Measurements from ENCODE around the gene CTNS. TPM values are rescaled to one million over a fixed set of nuclear protein-coding genes. Genes with fewer than 3 reads are reported as not detected.

Gene CTNS
- total RNA-seq, 1 donor from 2014 or later: 9.4 TPM

DNA sequence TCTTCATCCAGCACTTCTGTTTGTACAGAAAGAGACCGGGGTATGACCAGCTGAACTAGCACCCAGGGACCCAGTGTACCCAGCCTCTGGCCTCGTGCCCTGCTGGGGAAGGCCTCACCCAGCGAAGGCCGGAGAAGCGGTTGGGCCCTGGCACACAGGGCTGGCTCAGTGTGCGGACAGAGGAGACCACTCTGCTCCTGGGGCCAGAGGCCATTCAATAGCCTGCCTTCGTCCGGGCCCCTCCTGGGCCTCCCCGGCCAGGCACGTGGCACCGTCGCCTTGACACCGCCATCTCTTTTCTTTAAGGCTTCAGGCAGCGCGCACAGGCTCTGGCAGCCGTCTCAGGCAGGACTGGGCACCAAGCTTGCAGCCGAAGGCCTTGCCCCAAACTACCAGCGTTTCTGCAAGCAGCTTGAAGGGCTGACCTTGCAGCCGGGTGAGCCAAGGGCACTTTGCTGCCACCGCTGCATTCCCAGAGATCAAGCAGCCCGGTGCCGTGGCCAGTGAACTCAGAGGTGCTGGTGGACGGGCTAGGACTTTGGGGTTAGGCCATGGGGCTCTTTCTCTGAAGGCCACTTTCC, 23.8 kb downstream of the CTNS start:
- Histone ChIP-seq H3K36me3 (no peaks in the 10 kb centered on the region), H3F3A (ENCODE audit: low read depth) (no peaks in the 10 kb centered on the region), H3K27me3 (no peaks in the 10 kb centered on the region), H4K20me1 (ENCODE audit: low read depth) (no peaks in the 10 kb centered on the region), H3K9me3 (ENCODE audit: low read depth) (no peaks in the 10 kb centered on the region), H3K4me2 (no peak overlapping the region), H3K27ac (no peak overlapping the region), H2AFZ (replicated peaks) (no peak overlapping the region), H3K9ac (no peak overlapping the region), H3K4me3 (no peak overlapping the region), H3K79me2 (ENCODE audit: low read depth) (no peaks in the 10 kb centered on the region), H3K4me1 (no peaks in the 10 kb centered on the region)
- Mint-ChIP-seq H3K27me3 (ENCODE audit: insufficient read depth, low read depth) (peaks cover 6% of the 10 kb centered on the region), H3K36me3 (peaks cover 8% of the 10 kb centered on the region), H3K4me1 (peaks cover 12% of the 10 kb centered on the region), H3K4me3 (no peak overlapping the region), H3K9me3 (no peaks in the 10 kb centered on the region), H3K27ac (no peak overlapping the region)
- no peak for DNase-seq (ENCODE audit: low spot score)
- TF ChIP-seq, protein P1, sequence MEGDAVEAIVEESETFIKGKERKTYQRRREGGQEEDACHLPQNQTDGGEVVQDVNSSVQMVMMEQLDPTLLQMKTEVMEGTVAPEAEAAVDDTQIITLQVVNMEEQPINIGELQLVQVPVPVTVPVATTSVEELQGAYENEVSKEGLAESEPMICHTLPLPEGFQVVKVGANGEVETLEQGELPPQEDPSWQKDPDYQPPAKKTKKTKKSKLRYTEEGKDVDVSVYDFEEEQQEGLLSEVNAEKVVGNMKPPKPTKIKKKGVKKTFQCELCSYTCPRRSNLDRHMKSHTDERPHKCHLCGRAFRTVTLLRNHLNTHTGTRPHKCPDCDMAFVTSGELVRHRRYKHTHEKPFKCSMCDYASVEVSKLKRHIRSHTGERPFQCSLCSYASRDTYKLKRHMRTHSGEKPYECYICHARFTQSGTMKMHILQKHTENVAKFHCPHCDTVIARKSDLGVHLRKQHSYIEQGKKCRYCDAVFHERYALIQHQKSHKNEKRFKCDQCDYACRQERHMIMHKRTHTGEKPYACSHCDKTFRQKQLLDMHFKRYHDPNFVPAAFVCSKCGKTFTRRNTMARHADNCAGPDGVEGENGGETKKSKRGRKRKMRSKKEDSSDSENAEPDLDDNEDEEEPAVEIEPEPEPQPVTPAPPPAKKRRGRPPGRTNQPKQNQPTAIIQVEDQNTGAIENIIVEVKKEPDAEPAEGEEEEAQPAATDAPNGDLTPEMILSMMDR (IDR thresholded peaks at IDR 0.05): no peak
- TF ChIP-seq EZH2 (IDR thresholded peaks at IDR 0.05) (no peak), EZH2phosphoT487 (IDR thresholded peaks at IDR 0.05) (no peak)

DNA sequence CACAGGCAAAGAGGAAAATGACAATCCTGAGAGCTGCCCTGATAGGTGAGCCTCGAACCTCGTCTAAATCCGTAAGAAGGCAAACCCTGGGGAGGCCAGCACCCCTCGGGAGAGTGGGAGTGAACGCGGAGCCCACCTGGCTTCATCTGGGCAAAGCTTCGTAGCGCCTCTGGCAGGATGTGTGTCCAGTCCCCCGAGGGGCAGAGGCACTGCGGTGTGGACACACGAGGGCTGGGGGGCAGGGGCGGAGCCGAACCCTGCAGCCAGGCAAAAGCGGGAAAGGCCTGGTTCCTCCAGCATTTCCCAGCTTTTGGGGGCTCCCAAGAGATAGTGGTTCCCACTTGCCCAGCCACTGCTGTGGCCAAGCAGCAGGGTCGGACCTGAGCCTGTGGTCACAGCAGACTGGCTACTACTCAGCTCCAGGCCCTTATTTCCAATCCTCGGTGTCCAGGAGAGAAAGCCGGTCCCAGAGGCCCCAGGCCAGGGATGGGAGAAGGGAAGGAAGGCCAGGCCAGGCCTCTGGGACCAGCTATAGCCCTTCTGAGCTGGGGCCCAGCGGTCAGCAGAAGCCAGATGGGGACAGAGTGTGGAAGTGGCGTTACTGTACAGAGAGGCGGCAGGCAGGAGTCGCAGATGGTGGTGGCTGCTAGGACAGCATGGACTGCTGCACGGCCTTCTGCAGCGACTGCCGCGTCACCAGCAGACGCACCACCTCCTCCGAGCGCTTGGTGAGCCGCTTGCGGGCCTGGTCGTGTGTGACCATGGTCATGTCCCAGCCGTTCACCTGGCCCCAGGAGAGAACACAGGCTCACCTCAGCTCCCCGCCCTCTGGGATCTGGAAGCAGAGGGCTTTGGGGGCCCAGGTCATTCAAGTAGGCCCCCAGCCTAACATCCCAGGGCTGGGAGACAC, 26.8 kb downstream of the CTNS start:
- no peak for TF ChIP-seq EZH2phosphoT487 (IDR thresholded peaks at IDR 0.05)
- TF ChIP-seq, protein P1 (IDR thresholded peaks at IDR 0.05): no peak
- TF ChIP-seq EZH2 (IDR thresholded peaks at IDR 0.05): no peak
- H3K27me3 ChIP-seq: no peaks in the 10 kb centered on the region
- no peak overlapping the region for H3K4me3 ChIP-seq
- DNase-seq (ENCODE audit: low spot score): no peak
- Mint-ChIP-seq H3K27me3 (ENCODE audit: insufficient read depth, low read depth) (peaks cover 11% of the 10 kb centered on the region), H3K9me3 (no peaks in the 10 kb centered on the region), H3K4me1 (peaks cover 26% of the 10 kb centered on the region), H3K36me3 (peaks cover 8% of the 10 kb centered on the region), H3K4me3 (peak overlapping the region; percentile 27), H3K27ac (peak overlapping the region; percentile 94)
- peaks cover 6% of the 10 kb centered on the region for H4K20me1 ChIP-seq (ENCODE audit: low read depth)
- H3K4me1 ChIP-seq: no peaks in the 10 kb centered on the region
- H3K79me2 ChIP-seq (ENCODE audit: low read depth): peaks cover 18% of the 10 kb centered on the region
- no peaks in the 10 kb centered on the region for H3K9me3 ChIP-seq (ENCODE audit: low read depth)
- no peaks in the 10 kb centered on the region for H3K36me3 ChIP-seq
- H3K4me2 ChIP-seq: no peak overlapping the region
- no peak overlapping the region for H2AFZ ChIP-seq (replicated peaks)
- peaks cover 11% of the 10 kb centered on the region for H3F3A ChIP-seq (ENCODE audit: low read depth)
- no peak overlapping the region for H3K9ac ChIP-seq
- H3K27ac ChIP-seq: no peak overlapping the region

DNA sequence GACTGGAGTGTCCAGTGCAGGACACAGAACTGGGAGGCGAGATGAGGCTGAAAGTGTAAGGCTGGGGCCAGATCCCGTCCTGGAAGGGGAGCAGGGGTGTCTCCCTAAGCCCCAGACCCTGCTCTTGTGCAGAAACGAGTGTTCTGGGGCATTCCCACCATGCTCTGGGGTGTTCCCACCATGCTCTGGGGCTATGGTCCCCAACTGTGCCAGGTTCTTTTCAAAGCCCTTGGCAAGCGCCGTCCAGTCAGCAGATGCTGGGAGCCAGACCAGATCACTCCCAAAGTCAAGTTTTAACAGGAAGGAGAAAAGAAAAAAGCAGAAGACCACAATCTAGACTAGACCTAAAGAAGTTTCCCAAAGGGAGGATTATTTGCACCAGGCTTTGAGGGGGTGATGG, 29.3 kb downstream of the CTNS start:
- Mint-ChIP-seq H3K27ac (no peak overlapping the region), H3K4me1 (peaks cover 34% of the 10 kb centered on the region), H3K27me3 (ENCODE audit: insufficient read depth, low read depth) (peaks cover 11% of the 10 kb centered on the region), H3K9me3 (no peaks in the 10 kb centered on the region), H3K36me3 (peaks cover 10% of the 10 kb centered on the region), H3K4me3 (peak overlapping the region; percentile 98)
- Histone ChIP-seq H3K27me3 (no peaks in the 10 kb centered on the region), H3K36me3 (no peaks in the 10 kb centered on the region), H3K9me3 (ENCODE audit: low read depth) (no peaks in the 10 kb centered on the region), H3K4me2 (no peak overlapping the region), H3K4me3 (no peak overlapping the region), H3K4me1 (no peaks in the 10 kb centered on the region), H2AFZ (replicated peaks) (no peak overlapping the region), H3K79me2 (ENCODE audit: low read depth) (peaks cover 39% of the 10 kb centered on the region), H3K9ac (no peak overlapping the region), H3F3A (ENCODE audit: low read depth) (peaks cover 11% of the 10 kb centered on the region), H3K27ac (no peak overlapping the region), H4K20me1 (ENCODE audit: low read depth) (peaks cover 25% of the 10 kb centered on the region)
- TF ChIP-seq, protein P1 (IDR thresholded peaks at IDR 0.05): no peak
- TF ChIP-seq EZH2 (IDR thresholded peaks at IDR 0.05) (no peak), EZH2phosphoT487 (IDR thresholded peaks at IDR 0.05) (no peak)
- no peak for DNase-seq (ENCODE audit: low spot score)
